Skeletal muscle satellite cell (primary cell): ENCODE results near the gene ATP8B1. TPM values are rescaled to one million over a fixed set of nuclear protein-coding genes. Genes with fewer than 3 reads are reported as not detected.

Source experiments
- H3K27me3 ChIP-seq: 2 replicates; pipeline ENCODE4 v1.7.0; 2013; ENCODE audit warnings: low read length; ENCODE audit not compliant: control insufficient read depth, insufficient read depth
- H3K36me3 ChIP-seq: 2 replicates; pipeline ENCODE4 v1.7.0; 2013; ENCODE audit warnings: mild to moderate bottlenecking, control low read depth, low read length; ENCODE audit not compliant: insufficient read depth
- H3K4me1 ChIP-seq: 2 replicates; pipeline ENCODE4 v1.7.0; 2013; ENCODE audit warnings: low read length; ENCODE audit not compliant: control insufficient read depth, insufficient read depth
- H3K4me2 ChIP-seq: 2 replicates; pipeline ENCODE4 v1.7.0; 2013; ENCODE audit warnings: mild to moderate bottlenecking, low read length
- H3K4me3 ChIP-seq: 2 replicates; pipeline ENCODE4 v1.7.0; 2013; ENCODE audit warnings: low read length
- H3K9ac ChIP-seq: 2 replicates; pipeline ENCODE4 v1.7.0; 2013; ENCODE audit warnings: mild to moderate bottlenecking, low read depth, low read length, moderate library complexity
- H3K9me3 ChIP-seq: replicated peaks from 2 replicates; pipeline ENCODE4 v1.7.0; 2013; ENCODE audit warnings: mild to moderate bottlenecking, control low read depth, low read length
- small RNA-seq: library from RNA; depleted of rRNA; stranded (forward); fragments of <200 nt; gene quantifications from one replicate; pipeline ENCODE3, GENCODE V24; 2012

ATP8B1 gene

GRCh38 chr18:57627488-57627887 lies 175.6 kb downstream of the ATP8B1 start:
- H3K9me3 ChIP-seq = no peaks in the 10 kb centered on the region
- H3K9ac ChIP-seq = no peak overlapping the region
- peaks cover 13% of the 10 kb centered on the region for H3K4me1 ChIP-seq
- H3K4me2 ChIP-seq = no peak overlapping the region
- H3K36me3 ChIP-seq = no peaks in the 10 kb centered on the region
- H3K4me3 ChIP-seq = no peak overlapping the region
- H3K27me3 ChIP-seq = no peaks in the 10 kb centered on the region

GRCh38 chr18:57624988-57625387 lies 178.1 kb downstream of the ATP8B1 start:
- H3K4me1 ChIP-seq = peaks cover 8% of the 10 kb centered on the region
- no peak overlapping the region for H3K4me2 ChIP-seq
- H3K27me3 ChIP-seq = no peaks in the 10 kb centered on the region
- no peaks in the 10 kb centered on the region for H3K9me3 ChIP-seq
- no peak overlapping the region for H3K9ac ChIP-seq
- H3K4me3 ChIP-seq = no peak overlapping the region
- H3K36me3 ChIP-seq = no peaks in the 10 kb centered on the region

- Histone ChIP-seq H3K9me3 (no peaks in the 10 kb centered on the region), H3K4me2 (peak overlapping the region; percentile 74), H3K4me1 (peaks cover 8% of the 10 kb centered on the region), H3K4me3 (peak overlapping the region; percentile 92), H3K36me3 (peaks cover 17% of the 10 kb centered on the region), H3K27me3 (no peaks in the 10 kb centered on the region), H3K9ac (peak overlapping the region; percentile 90)
Measured at GRCh38 chr18:57621246-57621604, 181.9 kb downstream of the ATP8B1 start.

- peaks cover 8% of the 10 kb centered on the region for H3K4me1 ChIP-seq
- H3K27me3 ChIP-seq = no peaks in the 10 kb centered on the region
- H3K36me3 ChIP-seq = peaks cover 24% of the 10 kb centered on the region
- H3K9ac ChIP-seq = no peak overlapping the region
- H3K4me2 ChIP-seq = peak overlapping the region; percentile 74
- H3K4me3 ChIP-seq = no peak overlapping the region
- no peaks in the 10 kb centered on the region for H3K9me3 ChIP-seq
Measured at GRCh38 chr18:57619876-57620275, 183.2 kb downstream of the ATP8B1 start.

- Histone ChIP-seq H3K4me1 (peaks cover 8% of the 10 kb centered on the region), H3K9me3 (no peaks in the 10 kb centered on the region), H3K9ac (no peak overlapping the region), H3K36me3 (peaks cover 31% of the 10 kb centered on the region), H3K4me2 (no peak overlapping the region), H3K27me3 (no peaks in the 10 kb centered on the region), H3K4me3 (no peak overlapping the region)
Measured at GRCh38 chr18:57618910-57619309, 184.2 kb downstream of the ATP8B1 start.

- H3K9me3 ChIP-seq = no peaks in the 10 kb centered on the region
- peaks cover 76% of the 10 kb centered on the region for H3K36me3 ChIP-seq
- no peak overlapping the region for H3K9ac ChIP-seq
- H3K4me1 ChIP-seq = no peaks in the 10 kb centered on the region
- H3K4me2 ChIP-seq = no peak overlapping the region
- H3K4me3 ChIP-seq = no peak overlapping the region
- H3K27me3 ChIP-seq = no peaks in the 10 kb centered on the region
Measured at GRCh38 chr18:57603871-57604270, 199.2 kb downstream of the ATP8B1 start.

Small RNA genes lying within 50 kb of the gene (small RNA-seq; reads per million reads assigned to genes)
- not detected for gene RNU6-742P
